8988T (cell line): ENCODE data around the gene LRRFIP2.
"Not testable (repeated sequence)": the region's sequence is repeated elsewhere in the genome, so short reads cannot be mapped to it uniquely, and the experiment has no call there.

Experiments used
- DNase-seq: peaks from one replicate; pipeline ENCODE4 v3.0.0; 2011

The LRRFIP2 gene

GRCh38 chr3:37058117-37058516 is 116.3 kb downstream of the LRRFIP2 start:
- no peak for DNase-seq

- no peak for DNase-seq
Observed at GRCh38 chr3:37056826-37057225, 117.6 kb downstream of the LRRFIP2 start.

DNA sequence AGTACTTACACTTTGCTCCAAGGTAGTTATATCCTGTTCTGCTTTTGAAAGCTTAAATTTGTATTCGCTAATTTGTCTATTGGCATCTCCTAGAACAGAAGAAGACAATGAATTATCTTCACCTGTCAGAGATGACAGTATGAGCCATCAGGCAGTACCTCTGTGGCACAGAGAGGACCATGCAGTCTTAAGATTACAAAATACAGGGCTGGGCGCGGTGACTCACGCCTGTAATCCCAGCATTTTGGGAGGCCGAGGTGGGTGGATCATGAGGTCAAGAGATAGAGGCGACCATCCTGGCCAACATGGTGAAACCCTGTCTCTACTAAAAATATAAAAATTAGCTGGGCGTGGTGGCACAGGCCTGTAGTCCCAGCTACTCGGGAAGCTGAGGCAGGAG is 119.3 kb downstream of the LRRFIP2 start:
- DNase-seq, result not testable (repeated sequence)

DNA sequence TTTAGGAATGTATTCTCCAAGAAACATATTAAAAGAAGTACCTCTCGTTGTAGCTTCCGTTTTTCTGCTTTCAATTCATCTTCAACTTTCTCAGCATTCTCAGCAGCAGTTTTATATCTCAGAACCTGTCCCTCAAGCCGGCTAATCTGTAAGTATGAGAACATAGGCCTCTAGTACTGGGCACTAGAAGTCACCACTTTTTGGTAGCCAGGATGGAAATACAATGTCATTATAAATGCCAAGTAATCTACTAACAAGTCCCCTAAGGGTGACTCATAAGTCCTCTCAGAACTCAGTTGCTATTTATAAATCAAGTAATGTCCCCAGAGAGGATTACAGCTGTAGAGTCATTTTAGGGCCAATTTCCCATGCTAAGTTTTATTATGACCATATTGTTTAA is 120.0 kb downstream of the LRRFIP2 start:
- no peak for DNase-seq

- DNase-seq, result no peak
Observed at GRCh38 chr3:37053753-37054152, 120.6 kb downstream of the LRRFIP2 start.

DNA sequence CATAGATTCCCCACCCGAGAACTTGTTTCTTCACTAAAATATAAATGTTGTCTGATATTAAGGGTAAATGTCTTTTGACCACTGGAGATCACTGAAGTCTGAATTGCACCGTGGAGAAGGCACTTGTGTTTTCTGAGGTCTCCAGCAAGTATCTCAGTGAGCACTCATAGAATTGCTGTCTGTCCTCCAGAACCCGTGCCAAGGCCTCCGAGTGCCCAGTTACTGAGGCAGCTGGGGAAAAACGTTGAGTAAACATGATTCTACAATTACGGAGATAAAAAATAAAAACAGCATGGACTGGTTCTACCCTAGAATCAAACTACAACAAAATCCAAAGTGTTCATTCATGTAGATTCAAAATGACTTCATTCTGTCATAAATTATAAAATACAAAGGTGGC is 121.0 kb downstream of the LRRFIP2 start:
- DNase-seq, result no peak

DNA sequence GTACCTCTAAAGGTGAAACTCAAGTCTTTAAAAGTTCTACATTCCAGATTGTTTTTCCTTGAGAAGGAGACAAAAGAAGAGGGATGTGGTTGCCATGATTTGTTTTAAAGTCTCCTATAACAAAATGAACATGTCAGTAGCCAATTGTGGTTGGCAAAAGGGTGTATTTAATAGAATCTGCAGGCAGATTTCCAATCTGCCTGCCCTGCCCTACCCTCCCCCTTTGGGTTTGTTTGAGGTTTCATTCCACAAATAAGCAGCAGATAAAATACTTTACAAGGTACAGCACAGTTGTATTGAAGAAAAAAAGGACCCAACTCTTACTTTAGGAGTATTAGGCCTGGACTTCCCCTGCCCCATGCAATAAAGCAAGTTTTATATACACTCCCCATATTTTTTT is 121.5 kb downstream of the LRRFIP2 start:
- no peak for DNase-seq

DNA sequence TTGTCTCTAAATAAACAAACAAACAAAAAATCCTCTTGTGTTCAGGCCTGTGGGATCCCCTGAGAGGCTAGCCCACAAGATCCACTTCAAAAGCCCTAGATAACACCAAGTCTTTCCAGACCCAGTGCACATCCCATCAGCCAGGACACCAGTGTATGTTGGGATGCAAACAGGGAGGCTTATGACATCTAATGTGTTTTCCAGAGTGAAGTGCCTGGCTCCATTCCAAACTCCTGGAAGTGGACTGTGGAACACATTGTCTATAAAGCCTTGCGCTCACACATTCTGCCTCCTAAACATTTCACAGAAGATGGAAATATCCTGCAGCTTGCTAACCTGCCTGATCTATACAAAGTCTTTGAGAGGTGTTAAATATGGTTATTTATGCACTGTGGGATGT is 124.1 kb downstream of the LRRFIP2 start:
- no peak for DNase-seq

DNA sequence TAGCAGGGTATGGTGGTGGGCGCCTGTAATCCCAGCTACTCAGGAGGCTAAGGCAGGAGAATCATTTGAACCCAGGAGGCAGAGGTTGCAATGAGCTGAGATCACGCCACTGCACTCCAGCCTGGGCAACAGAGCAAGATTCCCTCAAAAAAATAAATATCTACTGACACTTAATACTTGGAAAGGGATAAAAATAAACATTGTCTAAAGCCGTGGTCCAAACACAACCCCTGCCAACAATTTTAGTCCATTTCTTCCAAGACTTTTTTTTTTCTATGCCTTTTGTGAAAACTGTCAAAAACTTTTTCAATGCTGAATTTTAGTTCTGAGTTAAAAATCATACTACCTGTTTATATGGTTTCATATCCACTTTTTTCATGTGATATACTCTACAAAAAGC is 131.7 kb downstream of the LRRFIP2 start:
- DNase-seq, result not testable (repeated sequence)

DNA sequence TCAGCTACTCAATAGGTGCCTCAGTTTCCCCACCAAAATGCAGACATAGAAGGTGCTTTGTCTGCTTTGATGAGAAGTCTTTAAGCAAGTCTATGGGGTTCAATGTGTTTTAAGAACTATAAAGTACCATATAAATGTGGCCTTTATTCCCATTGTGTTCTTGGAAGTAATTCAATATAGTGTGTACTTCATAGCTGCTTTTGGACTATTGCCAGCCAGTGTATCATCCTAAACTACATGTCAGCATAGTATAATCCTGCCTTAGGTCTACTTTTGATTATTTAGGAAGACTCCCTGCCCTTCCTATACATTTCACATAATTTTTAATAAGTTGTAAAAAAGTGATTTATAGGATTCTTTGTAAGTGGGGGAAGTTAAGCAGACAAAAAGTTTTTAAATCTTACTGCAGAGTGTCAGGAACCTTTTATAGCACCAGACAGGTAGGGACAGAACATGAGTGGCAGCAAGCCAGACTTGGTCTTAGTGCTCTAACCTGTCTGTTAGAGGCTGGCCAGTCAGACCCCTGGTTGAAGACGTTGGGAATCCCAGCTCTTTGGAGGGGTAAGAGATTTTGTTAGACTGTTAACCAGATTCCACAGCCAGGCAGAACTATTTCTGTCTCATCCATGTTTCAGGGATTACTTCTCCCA is 132.7 kb downstream of the LRRFIP2 start:
- DNase-seq, result no peak

DNA sequence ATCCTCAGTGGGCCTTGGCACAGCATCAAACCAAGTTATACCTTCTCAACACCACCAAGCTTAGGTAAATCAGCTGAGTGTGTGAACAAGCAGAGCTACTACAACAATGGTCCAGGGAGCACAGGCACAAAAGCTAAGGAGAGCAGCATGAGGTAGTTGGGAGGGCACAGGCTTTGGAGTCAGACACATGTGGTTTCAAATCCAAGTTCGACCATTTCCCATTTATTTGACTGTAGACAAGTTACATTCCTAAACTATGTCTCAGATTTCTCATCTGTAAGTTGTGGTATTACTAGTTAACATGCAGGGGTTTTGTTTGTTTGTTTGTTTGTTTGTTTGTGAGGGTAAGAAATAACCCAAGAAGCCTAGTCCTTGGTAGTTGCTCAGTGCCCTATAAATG is 134.2 kb downstream of the LRRFIP2 start:
- no peak for DNase-seq

DNA sequence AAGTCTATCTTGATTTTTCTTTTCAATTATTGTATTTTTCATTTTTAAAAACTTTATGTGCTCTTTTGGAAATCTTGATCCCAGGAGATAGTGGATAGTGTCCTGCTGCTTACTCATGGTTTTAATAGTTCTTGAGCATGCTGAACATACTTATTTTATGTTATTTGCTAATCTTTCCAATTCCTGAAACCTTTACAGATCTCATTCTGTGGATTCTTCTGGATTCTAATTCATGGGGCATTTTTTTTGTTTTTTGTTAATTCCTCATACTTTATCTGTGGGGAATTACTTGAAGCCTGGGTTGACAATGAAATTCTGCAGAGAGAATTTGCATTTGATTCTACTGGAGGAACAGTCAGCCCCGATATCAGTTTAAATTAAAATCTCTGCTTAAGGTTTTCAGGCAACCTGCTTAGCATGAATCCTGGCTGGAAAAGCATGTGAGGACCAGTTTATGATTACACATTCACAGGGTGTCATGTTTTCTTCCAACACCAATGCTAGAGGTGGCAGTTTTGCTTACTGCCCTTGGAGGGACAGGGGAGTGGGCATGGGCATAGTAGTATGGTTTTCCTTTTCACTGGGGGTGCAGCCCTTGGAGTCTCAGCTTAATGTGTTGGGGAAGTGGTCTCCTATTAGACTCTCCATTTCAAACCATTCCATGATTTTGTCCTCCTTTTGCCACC is 135.1 kb downstream of the LRRFIP2 start:
- no peak for DNase-seq

DNA sequence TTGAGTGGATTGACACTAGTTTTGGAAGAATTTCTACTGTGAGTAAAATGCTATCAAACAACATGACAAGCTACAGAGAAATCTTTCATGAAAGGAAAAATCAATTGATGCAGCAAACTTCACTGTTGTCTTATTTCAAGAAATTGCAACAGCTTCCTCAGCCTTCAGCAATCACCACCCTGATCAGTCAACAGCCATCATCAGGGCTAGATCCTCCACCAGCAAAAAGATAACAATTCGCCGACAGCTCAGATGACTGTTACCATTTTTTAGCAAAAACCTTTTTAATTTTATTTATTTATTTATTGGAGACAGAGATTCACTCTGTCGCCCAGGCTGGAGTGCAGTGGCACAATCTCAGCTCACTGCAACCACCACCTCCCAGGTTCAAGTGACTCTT is 137.0 kb downstream of the LRRFIP2 start:
- DNase-seq, result no peak

GRCh38 chr3:37032961-37033360 is 141.4 kb downstream of the LRRFIP2 start:
- DNase-seq, result no peak

- no peak for DNase-seq
Observed at GRCh38 chr3:37031096-37031682, 143.2 kb downstream of the LRRFIP2 start.

DNA sequence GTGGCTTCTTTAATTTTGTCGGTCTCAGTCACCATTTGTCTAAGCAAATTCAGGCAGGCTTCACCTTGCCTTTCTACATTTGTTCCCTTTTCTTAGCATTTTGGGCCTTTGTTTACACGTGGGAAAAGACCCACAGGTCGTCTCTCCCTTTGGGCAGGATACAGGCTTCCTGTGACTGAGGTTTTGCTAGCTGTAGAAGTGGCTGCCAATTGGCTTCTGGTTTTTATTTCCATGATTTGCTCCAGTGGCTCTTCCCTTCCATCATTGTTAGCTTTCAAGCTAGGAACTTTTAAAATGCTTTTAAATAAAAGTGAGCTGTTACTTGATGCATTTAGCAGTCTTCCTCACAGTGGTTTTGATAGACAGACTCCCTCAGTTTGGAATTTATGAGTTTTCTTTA is 143.8 kb downstream of the LRRFIP2 start:
- DNase-seq, result no peak

GRCh38 chr3:37029516-37030163 is 144.7 kb downstream of the LRRFIP2 start:
- DNase-seq, result no peak

- no peak for DNase-seq
Observed at GRCh38 chr3:37029111-37029510, 145.3 kb downstream of the LRRFIP2 start.

GRCh38 chr3:37028329-37028728 is 146.1 kb downstream of the LRRFIP2 start:
- no peak for DNase-seq

- no peak for DNase-seq
Observed at GRCh38 chr3:37026851-37027250, 147.5 kb downstream of the LRRFIP2 start.

DNA sequence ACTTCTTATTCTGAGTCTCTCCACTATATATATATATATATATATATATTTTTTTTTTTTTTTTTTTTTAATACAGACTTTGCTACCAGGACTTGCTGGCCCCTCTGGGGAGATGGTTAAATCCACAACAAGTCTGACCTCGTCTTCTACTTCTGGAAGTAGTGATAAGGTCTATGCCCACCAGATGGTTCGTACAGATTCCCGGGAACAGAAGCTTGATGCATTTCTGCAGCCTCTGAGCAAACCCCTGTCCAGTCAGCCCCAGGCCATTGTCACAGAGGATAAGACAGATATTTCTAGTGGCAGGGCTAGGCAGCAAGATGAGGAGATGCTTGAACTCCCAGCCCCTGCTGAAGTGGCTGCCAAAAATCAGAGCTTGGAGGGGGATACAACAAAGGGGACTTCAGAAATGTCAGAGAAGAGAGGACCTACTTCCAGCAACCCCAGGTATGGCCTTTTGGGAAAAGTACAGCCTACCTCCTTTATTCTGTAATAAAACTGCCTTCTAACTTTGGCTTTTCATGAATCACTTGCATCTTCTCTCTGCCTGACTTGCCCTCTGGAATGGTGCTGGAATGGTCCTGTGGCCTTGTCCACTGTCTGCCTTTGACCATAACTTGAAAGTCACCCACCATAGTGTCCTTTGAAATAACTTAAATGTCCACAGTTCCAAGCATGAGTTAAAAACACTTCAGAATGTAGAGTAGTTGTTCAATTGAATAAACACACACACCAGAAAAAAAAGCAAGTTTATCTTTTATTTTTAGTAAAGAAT is 148.6 kb downstream of the LRRFIP2 start:
- no peak for DNase-seq

- DNase-seq, result no peak
Observed at GRCh38 chr3:37024820-37025405, 149.5 kb downstream of the LRRFIP2 start.

GRCh38 chr3:37024092-37024491 is 150.3 kb downstream of the LRRFIP2 start:
- no peak for DNase-seq
